Left forelimb (tissue), 1 donor: Measurements from ENCODE around the gene CKMT2.
A peak's percentile ranks its signal among the peaks of the same experiment; 100 is the strongest.
"Not testable (repeated sequence)": the region's sequence is repeated elsewhere in the genome, so short reads cannot be mapped to it uniquely, and the experiment has no call there.

ENCODE experiments used
- DNase-seq: peaks from one replicate; pipeline ENCODE4 v3.0.0-alpha.2; 2018; ENCODE audit warnings: low spot score

Gene CKMT2

GRCh38 chr5:81251922-81252321 is 18.8 kb downstream of the CKMT2 start:
- DNase-seq: no peak

- no peak for DNase-seq
These were observed 19.8 kb downstream of the CKMT2 start for GRCh38 chr5:81252904-81253303.

- DNase-seq: no peak
These were observed 20.8 kb downstream of the CKMT2 start for GRCh38 chr5:81253875-81254274.

GRCh38 chr5:81254886-81255559 is 21.9 kb downstream of the CKMT2 start:
- DNase-seq: no peak

GRCh38 chr5:81256766-81257165 is 23.6 kb downstream of the CKMT2 start:
- DNase-seq: no peak

GRCh38 chr5:81262796-81263195 is 29.7 kb downstream of the CKMT2 start:
- not testable (repeated sequence) for DNase-seq

- DNase-seq: no peak
These were observed 32.0 kb downstream of the CKMT2 start for GRCh38 chr5:81265101-81265500.

- DNase-seq: no peak
These were observed 35.5 kb downstream of the CKMT2 start for GRCh38 chr5:81268521-81269196.

GRCh38 chr5:81269751-81270393 is 36.8 kb downstream of the CKMT2 start:
- DNase-seq: no peak

GRCh38 chr5:81270394-81271027 is 37.4 kb downstream of the CKMT2 start:
- not testable (repeated sequence) for DNase-seq

- no peak for DNase-seq
These were observed 50.9 kb downstream of the CKMT2 start for GRCh38 chr5:81283976-81284375.

GRCh38 chr5:81286059-81286617 is 53.0 kb downstream of the CKMT2 start:
- no peak for DNase-seq

- DNase-seq: no peak
These were observed 54.9 kb downstream of the CKMT2 start for GRCh38 chr5:81288021-81288433.

GRCh38 chr5:81290146-81290545 is 57.0 kb downstream of the CKMT2 start:
- no peak for DNase-seq

- no peak for DNase-seq
These were observed 59.0 kb downstream of the CKMT2 start for GRCh38 chr5:81292130-81292529.

GRCh38 chr5:81294021-81294420 is 60.9 kb downstream of the CKMT2 start:
- DNase-seq: not testable (repeated sequence)

GRCh38 chr5:81297531-81297930 is 64.4 kb downstream of the CKMT2 start:
- DNase-seq: no peak

- no peak for DNase-seq
These were observed 67.8 kb downstream of the CKMT2 start for GRCh38 chr5:81300921-81301270.

GRCh38 chr5:81301271-81302015 is 68.3 kb downstream of the CKMT2 start, which contains the start of gene ZCCHC9:
Gene ZCCHC9 (plus strand): TSS chr5:81301587. CDS start chr5:81304758, 3,171 bp downstream.
- peak; percentile 96 for DNase-seq

- no peak for DNase-seq
These were observed 69.5 kb downstream of the CKMT2 start for GRCh38 chr5:81302596-81302995.

GRCh38 chr5:81303563-81303962 is 70.4 kb downstream of the CKMT2 start:
- DNase-seq: no peak

GRCh38 chr5:81305785-81306184 is 72.7 kb downstream of the CKMT2 start:
- no peak for DNase-seq
